ENCODE measurements around the gene GIPC2.

GIPC2 gene

DNA sequence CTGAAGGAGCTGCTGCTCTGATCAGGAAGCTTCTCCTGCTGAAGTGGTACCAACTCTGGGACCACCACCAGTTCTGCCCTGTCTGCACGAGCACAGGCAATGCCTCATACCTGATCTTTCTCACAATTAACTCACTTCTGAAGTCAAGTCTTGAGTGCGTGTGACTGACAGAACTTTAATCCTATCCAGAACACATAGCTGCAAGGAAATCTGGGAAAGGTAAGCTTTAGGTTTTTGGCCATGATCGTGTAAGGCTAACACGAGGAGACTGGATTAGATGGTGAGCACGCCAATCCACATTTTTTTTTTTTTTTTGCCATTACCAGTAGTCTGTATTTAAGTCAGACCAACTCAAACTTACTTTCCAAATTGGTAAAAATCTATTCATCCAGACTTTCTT, 101.3 kb downstream of the GIPC2 start:
- TF ChIP-seq, protein P1, sequence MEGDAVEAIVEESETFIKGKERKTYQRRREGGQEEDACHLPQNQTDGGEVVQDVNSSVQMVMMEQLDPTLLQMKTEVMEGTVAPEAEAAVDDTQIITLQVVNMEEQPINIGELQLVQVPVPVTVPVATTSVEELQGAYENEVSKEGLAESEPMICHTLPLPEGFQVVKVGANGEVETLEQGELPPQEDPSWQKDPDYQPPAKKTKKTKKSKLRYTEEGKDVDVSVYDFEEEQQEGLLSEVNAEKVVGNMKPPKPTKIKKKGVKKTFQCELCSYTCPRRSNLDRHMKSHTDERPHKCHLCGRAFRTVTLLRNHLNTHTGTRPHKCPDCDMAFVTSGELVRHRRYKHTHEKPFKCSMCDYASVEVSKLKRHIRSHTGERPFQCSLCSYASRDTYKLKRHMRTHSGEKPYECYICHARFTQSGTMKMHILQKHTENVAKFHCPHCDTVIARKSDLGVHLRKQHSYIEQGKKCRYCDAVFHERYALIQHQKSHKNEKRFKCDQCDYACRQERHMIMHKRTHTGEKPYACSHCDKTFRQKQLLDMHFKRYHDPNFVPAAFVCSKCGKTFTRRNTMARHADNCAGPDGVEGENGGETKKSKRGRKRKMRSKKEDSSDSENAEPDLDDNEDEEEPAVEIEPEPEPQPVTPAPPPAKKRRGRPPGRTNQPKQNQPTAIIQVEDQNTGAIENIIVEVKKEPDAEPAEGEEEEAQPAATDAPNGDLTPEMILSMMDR (IDR thresholded peaks at IDR 0.05; ENCODE audit: low read depth, low read length) = no peak
- no peaks in the 10 kb centered on the region for H3K36me3 ChIP-seq
- no peaks in the 10 kb centered on the region for H3K27me3 ChIP-seq
- H3K4me1 ChIP-seq = no peaks in the 10 kb centered on the region
- no peak for DNase-seq
- H3K9me3 ChIP-seq = no peaks in the 10 kb centered on the region
- H3K4me3 ChIP-seq (ENCODE audit: low read depth, low read length) = no peak overlapping the region

DNA sequence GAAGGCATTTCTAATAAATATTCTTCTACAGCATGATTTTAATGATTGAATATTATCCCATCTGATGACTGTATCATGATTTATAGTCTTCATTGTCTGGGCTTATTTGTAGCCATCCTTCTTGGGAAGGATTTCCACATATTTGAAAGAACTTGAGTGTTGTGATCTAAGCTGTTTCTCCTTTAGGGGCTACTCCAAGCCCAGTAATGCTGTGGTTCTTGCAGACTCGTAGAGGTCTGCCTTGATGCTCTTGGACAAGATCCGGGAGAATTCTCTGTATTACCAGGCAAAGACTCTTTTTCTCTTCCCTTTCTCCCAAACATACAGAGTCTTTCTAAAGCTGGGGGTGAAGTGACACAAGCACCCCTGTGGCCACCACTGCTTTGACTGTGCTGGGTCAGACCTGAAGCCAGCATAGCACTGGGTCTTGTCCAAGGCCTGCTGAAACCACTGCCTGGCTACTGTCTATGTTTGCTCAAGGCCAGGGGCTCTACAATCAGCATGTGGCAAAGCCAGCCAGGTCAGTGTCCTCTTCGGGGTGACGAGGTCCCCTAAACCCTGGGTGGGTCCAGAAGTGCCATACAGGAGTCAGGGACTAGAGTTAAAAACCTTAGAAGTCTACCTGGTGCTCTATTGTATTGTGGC, 107.4 kb downstream of the GIPC2 start:
- no peak for DNase-seq
- no peaks in the 10 kb centered on the region for H3K27me3 ChIP-seq
- no peaks in the 10 kb centered on the region for H3K9me3 ChIP-seq
- no peaks in the 10 kb centered on the region for H3K36me3 ChIP-seq
- H3K4me3 ChIP-seq (ENCODE audit: low read depth, low read length) = no peak overlapping the region
- no peaks in the 10 kb centered on the region for H3K4me1 ChIP-seq
- TF ChIP-seq, protein P1 (IDR thresholded peaks at IDR 0.05; ENCODE audit: low read depth, low read length) = no peak

DNA sequence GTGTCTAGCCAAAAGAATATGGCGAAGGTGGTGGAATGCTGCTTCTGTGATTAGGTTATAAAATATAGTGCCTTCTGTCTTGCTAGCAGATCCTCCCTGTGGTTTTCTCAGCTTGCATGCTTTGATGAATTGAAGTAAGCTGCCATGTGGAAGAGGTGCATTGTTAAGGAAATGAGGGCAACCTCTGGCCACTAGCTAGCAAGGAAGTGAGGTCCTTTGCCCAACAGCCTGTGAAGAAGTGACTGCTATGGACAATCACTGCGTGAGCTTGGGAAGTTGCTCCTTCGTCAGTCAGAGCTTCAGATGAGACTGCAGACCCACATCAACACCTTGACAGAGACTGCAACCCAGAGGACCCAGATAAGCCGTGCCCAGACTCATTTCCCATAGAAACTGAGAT, 109.4 kb downstream of the GIPC2 start:
- no peaks in the 10 kb centered on the region for H3K27me3 ChIP-seq
- TF ChIP-seq, protein P1 (IDR thresholded peaks at IDR 0.05; ENCODE audit: low read depth, low read length) = no peak
- H3K9me3 ChIP-seq = no peaks in the 10 kb centered on the region
- H3K36me3 ChIP-seq = no peaks in the 10 kb centered on the region
- H3K4me3 ChIP-seq (ENCODE audit: low read depth, low read length) = no peak overlapping the region
- H3K4me1 ChIP-seq = no peaks in the 10 kb centered on the region
- no peak for DNase-seq

DNA sequence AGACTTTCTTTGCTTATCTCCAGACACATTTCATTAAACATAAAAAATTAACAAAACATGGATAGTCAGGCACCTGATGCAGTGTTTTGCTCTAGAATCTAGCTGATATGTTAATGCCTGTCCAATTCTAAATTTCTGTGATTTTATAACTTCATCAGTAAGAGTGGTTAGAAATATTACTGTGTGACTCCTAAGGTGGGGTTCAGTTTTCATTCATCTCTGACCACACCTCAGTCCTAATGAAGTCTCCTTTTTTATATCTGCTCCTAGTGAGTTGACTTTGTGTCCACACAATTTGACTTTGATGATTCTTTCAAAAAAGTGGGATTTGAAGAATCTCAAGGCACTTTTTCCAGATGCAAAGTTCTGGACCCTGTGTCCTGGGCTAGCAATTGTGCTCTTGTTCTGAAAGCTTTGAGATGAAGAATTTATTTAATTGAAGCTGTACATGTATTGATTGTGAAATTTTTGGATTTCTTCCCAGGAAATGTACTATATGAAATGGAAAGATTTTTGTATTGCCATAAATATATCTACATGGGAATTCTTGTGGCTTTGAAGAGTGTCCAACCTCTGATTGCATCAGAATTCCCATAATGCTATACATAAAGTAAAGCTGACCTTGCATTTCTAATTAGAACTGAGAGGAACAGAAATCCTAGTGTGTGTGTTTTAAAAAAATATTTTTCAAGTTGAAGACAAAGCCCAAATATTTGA, 111.2 kb downstream of the GIPC2 start:
- no peaks in the 10 kb centered on the region for H3K9me3 ChIP-seq
- H3K4me3 ChIP-seq (ENCODE audit: low read depth, low read length) = no peak overlapping the region
- H3K4me1 ChIP-seq = no peaks in the 10 kb centered on the region
- TF ChIP-seq, protein P1 (IDR thresholded peaks at IDR 0.05; ENCODE audit: low read depth, low read length) = no peak
- no peaks in the 10 kb centered on the region for H3K27me3 ChIP-seq
- DNase-seq = no peak
- no peaks in the 10 kb centered on the region for H3K36me3 ChIP-seq

DNA sequence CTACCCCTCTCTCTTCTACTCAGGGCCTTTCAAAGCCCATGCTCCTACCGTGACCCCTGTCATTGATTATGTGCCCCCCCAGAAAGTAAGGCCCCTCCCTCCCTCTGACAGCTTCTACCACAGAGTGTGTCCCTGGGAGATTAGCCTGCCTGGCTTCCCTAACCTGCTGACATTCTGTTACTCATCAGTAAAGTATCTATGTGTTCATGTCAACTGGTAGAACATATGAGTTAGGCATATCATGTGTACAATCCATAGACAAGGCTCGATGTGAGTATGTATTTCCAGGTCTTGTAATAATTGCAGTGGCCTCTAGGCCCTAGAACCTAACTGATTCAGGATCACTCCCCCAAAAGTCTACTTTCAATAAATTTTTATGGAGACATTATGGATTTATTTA, 120.0 kb downstream of the GIPC2 start:
- Histone ChIP-seq H3K4me1 (no peaks in the 10 kb centered on the region), H3K4me3 (ENCODE audit: low read depth, low read length) (no peak overlapping the region), H3K9me3 (no peaks in the 10 kb centered on the region), H3K27me3 (no peaks in the 10 kb centered on the region), H3K36me3 (no peaks in the 10 kb centered on the region)
- TF ChIP-seq, protein P1 (IDR thresholded peaks at IDR 0.05; ENCODE audit: low read depth, low read length) = no peak
- DNase-seq = no peak

DNA sequence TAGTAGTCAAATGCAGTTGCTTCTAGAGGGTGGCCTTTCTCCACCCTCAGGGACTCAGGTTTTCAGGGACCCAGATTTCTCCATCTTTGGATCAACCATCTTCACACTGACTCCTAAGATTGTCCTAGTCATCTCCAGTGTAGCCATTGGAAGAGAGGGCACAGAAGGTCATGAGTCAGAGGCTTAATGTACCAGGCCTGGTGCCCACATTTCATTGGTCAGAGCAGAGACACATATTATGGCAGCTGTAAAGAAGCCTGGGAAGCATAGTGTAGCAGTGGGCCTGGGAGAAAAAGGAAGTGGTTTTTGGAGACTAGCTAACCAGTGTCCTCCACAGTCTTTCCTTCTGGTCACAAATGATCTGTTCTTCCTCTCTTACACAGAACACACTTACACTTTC, 122.5 kb downstream of the GIPC2 start:
- Histone ChIP-seq H3K4me3 (ENCODE audit: low read depth, low read length) (no peak overlapping the region), H3K27me3 (no peaks in the 10 kb centered on the region), H3K36me3 (no peaks in the 10 kb centered on the region), H3K4me1 (no peaks in the 10 kb centered on the region), H3K9me3 (no peaks in the 10 kb centered on the region)
- TF ChIP-seq, protein P1 (IDR thresholded peaks at IDR 0.05; ENCODE audit: low read depth, low read length) = no peak
- no peak for DNase-seq
